Measurements from ENCODE around the gene WAPL. TPM values are rescaled to one million over a fixed set of nuclear protein-coding genes. Genes with fewer than 3 reads are reported as not detected.
"Not testable (repeated sequence)": the region's sequence is repeated elsewhere in the genome, so short reads cannot be mapped to it uniquely, and the experiment has no call there.

The WAPL gene
- total and polyA plus RNA-seq, 5 donors: 10.9 to 26.7 (median 22.0) TPM

GRCh38 chr10:86545101-86545500 is 23.5 kb upstream of the WAPL start:
- intact Hi-C loops (cut with DNase I): no loop called here
- Histone ChIP-seq H3K27ac (ENCODE audit: low read length) (no peak overlapping the region), H3K4me3 (ENCODE audit: low read length) (no peak overlapping the region), H3K27me3 (ENCODE audit: control insufficient read depth, insufficient read depth) (no peaks in the 10 kb centered on the region), H3K9me3 (ENCODE audit: control insufficient read depth, low read length) (no peaks in the 10 kb centered on the region), H3K4me1 (ENCODE audit: control insufficient read depth, insufficient read depth, low read length) (no peaks in the 10 kb centered on the region)
- 75% methylated on average over 4 of the region's 4 CpGs for WGBS
- ATAC-seq (no peak), DNase-seq (no peak)

DNA sequence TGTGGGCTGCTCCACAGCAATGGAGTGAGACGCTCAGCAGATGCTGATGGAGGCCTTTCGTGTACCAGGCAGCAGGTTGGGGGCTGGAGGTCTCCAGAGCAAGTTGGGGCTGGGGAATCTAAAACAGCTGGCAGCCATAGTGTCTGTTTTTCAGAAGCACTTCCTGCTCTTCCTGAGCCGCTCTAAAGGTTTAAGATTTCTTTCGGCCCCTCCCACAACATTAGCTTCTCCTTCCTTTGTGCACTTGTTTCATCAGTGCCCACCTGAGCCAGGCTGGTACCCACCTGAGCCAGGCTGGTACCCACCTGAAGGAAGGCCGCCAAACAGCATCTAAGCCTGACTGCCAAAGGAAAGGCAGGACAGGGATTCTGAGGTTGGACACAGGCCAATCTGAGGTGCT is 18.4 kb upstream of the WAPL start:
- Histone ChIP-seq H3K9me3 (ENCODE audit: control insufficient read depth, low read length) (no peaks in the 10 kb centered on the region), H3K27me3 (ENCODE audit: control insufficient read depth, insufficient read depth) (no peaks in the 10 kb centered on the region), H3K4me1 (ENCODE audit: control insufficient read depth, insufficient read depth, low read length) (peaks cover 2% of the 10 kb centered on the region), H3K27ac (ENCODE audit: low read length) (no peak overlapping the region), H3K4me3 (ENCODE audit: low read length) (no peak overlapping the region)
- DNase-seq (no peak), ATAC-seq (no peak)
- WGBS: 68% methylated on average over 5 of the region's 5 CpGs
- intact Hi-C loops (cut with DNase I): no loop called here

DNA sequence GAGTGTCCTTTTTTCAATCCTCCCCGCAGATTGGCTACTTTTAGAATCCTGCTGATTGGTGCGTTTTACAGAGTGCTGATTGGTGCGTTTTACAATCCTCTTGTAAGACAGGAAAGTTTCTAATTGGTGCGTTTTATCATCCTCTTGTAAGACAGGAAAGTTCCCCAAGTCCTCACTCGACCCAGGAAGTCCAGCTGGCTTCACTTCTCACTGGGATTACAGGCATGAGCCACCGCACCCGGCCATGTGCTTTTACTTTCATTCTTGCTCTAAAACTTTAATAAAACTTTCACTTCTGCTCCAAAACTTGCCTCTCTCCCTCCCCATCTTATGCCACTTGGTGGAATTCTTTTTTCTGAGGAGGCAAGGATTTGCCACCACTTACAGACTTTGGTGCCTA is 17.0 kb upstream of the WAPL start:
- WGBS: 75% methylated on average over 7 of the region's 7 CpGs
- Histone ChIP-seq H3K4me1 (ENCODE audit: control insufficient read depth, insufficient read depth, low read length) (peaks cover 2% of the 10 kb centered on the region), H3K27me3 (ENCODE audit: control insufficient read depth, insufficient read depth) (no peaks in the 10 kb centered on the region), H3K4me3 (ENCODE audit: low read length) (no peak overlapping the region), H3K27ac (ENCODE audit: low read length) (no peak overlapping the region), H3K9me3 (ENCODE audit: control insufficient read depth, low read length) (no peaks in the 10 kb centered on the region)
- intact Hi-C loops (cut with DNase I): no loop called here
- no peak for ATAC-seq
- DNase-seq: peak in 1 of 3 donors; percentile 57

GRCh38 chr10:86538040-86538439 is 16.4 kb upstream of the WAPL start:
- intact Hi-C loops (cut with DNase I); ATAC-seq; DNase-seq; H3K27me3 ChIP-seq (ENCODE audit: control insufficient read depth, insufficient read depth); H3K9me3 ChIP-seq (ENCODE audit: control insufficient read depth, low read length); H3K4me3 ChIP-seq (ENCODE audit: low read length); H3K4me1 ChIP-seq (ENCODE audit: control insufficient read depth, insufficient read depth, low read length); H3K27ac ChIP-seq (ENCODE audit: low read length): not testable (repeated sequence)
- 96% methylated on average over 8 of the region's 8 CpGs for WGBS

DNA sequence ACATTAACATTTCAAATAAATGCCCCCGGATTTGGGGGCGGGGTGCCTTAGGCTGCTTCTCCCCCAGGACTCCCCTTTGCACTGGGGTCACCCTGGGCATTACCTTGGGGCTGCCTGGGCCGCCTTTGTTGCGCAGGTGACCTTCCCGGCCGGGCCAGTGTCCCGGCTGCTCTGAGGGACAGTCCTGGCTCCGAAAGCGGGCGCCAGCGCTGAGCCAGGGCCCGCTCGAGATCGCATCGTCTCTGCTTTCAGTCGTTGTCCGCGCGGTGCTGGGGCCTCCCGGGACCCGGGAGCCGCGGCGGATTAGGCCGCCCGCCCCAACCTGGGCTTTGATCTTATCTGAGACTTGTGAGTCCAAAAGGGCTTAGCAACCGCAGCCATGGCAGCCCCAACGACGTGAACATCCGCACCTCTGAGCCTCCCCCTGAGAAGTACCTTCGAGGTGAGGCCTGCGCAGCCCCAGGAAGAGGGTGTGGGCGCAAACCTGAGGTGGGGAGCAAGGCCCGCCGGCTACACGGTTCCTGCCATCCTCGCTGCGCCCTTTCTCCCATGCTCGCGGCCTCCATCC is 14.8 kb upstream of the WAPL start:
- peaks cover 2% of the 10 kb centered on the region for H3K4me1 ChIP-seq (ENCODE audit: control insufficient read depth, insufficient read depth, low read length)
- no peak overlapping the region for H3K27ac ChIP-seq (ENCODE audit: low read length)
- 27% methylated on average over 40 of the region's 40 CpGs for WGBS
- H3K27me3 ChIP-seq (ENCODE audit: control insufficient read depth, insufficient read depth): no peaks in the 10 kb centered on the region
- intact Hi-C loops (cut with DNase I): no loop called here
- no peaks in the 10 kb centered on the region for H3K9me3 ChIP-seq (ENCODE audit: control insufficient read depth, low read length)
- peak; percentile 16 to 29 for ATAC-seq
- DNase-seq: peak in 2 of 3 donors; percentile 59 to 65
- H3K4me3 ChIP-seq (ENCODE audit: low read length): no peak overlapping the region

GRCh38 chr10:86535132-86535882 is 13.7 kb upstream of the WAPL start:
- 17% methylated on average over 47 of the region's 47 CpGs for WGBS
- Histone ChIP-seq H3K4me3 (ENCODE audit: low read length) (peak overlapping the region; percentile 25), H3K27me3 (ENCODE audit: control insufficient read depth, insufficient read depth) (no peaks in the 10 kb centered on the region), H3K9me3 (ENCODE audit: control insufficient read depth, low read length) (no peaks in the 10 kb centered on the region), H3K4me1 (ENCODE audit: control insufficient read depth, insufficient read depth, low read length) (peaks cover 2% of the 10 kb centered on the region), H3K27ac (ENCODE audit: low read length) (peak overlapping the region; percentile 40)
- DNase-seq (peak; percentile 84 to 94 (median 94)), ATAC-seq (peak; percentile 97 to 98)
- intact Hi-C loops (cut with DNase I): no loop called here

DNA sequence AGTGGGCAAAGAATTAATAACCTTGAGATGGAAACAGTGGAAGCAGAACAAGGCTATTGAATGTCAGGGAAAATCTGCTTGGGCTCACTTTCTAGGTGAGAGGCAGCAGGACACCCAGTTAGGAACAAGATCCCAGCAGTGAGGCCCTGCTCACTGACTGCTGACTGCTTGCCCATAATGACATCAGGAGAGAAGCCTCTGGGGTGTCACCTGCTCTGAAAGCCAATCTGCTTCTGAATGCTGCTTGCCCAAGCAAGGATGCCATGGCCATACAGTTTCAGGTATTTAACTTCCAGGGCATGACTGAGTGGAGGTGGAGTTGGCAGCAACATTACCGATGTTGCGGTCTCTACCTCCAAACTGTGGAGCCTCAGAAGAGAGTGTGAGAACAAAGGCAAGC is 11.7 kb upstream of the WAPL start:
- peaks cover 2% of the 10 kb centered on the region for H3K4me1 ChIP-seq (ENCODE audit: control insufficient read depth, insufficient read depth, low read length)
- H3K27ac ChIP-seq (ENCODE audit: low read length): no peak overlapping the region
- no peak overlapping the region for H3K4me3 ChIP-seq (ENCODE audit: low read length)
- intact Hi-C loops (cut with DNase I): no loop called here
- 95% methylated on average over 2 of the region's 2 CpGs for WGBS
- no peaks in the 10 kb centered on the region for H3K27me3 ChIP-seq (ENCODE audit: control insufficient read depth, insufficient read depth)
- ATAC-seq (no peak), DNase-seq (no peak)
- no peaks in the 10 kb centered on the region for H3K9me3 ChIP-seq (ENCODE audit: control insufficient read depth, low read length)

GRCh38 chr10:86528736-86529135 is 7.1 kb upstream of the WAPL start:
- DNase-seq; H3K4me1 ChIP-seq (ENCODE audit: control insufficient read depth, insufficient read depth, low read length); ATAC-seq; H3K27ac ChIP-seq (ENCODE audit: low read length); H3K27me3 ChIP-seq (ENCODE audit: control insufficient read depth, insufficient read depth); intact Hi-C loops (cut with DNase I); H3K4me3 ChIP-seq (ENCODE audit: low read length); H3K9me3 ChIP-seq (ENCODE audit: control insufficient read depth, low read length): not testable (repeated sequence)
- 75% methylated on average over 3 of the region's 3 CpGs for WGBS

DNA sequence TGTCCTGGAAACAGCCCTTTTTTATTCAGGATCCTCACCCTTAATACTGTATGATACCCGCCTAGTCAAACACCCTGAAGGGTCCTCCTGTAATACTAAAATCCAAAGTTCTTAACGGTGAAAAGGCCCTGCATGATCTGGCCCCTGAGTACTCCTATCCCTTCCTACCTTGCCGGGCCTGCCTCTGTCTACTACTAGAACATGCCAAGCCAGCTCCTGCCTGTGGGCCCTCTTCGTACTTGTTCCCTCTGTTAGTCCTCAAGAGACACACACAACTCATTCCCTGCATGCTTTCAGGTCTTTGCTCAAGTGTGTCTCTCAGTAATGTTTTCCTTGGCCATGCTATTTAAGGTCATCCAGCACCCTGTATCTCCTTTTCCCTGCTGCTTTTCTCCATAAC is 5.0 kb upstream of the WAPL start:
- H3K9me3 ChIP-seq (ENCODE audit: control insufficient read depth, low read length): no peaks in the 10 kb centered on the region
- H3K4me1 ChIP-seq (ENCODE audit: control insufficient read depth, insufficient read depth, low read length): peaks cover 2% of the 10 kb centered on the region
- DNase-seq (no peak), ATAC-seq (no peak)
- H3K27me3 ChIP-seq (ENCODE audit: control insufficient read depth, insufficient read depth): no peaks in the 10 kb centered on the region
- H3K27ac ChIP-seq (ENCODE audit: low read length): no peak overlapping the region
- 87% methylated on average over 4 of the region's 4 CpGs for WGBS
- no peak overlapping the region for H3K4me3 ChIP-seq (ENCODE audit: low read length)
- intact Hi-C loops (cut with DNase I): no loop called here

DNA sequence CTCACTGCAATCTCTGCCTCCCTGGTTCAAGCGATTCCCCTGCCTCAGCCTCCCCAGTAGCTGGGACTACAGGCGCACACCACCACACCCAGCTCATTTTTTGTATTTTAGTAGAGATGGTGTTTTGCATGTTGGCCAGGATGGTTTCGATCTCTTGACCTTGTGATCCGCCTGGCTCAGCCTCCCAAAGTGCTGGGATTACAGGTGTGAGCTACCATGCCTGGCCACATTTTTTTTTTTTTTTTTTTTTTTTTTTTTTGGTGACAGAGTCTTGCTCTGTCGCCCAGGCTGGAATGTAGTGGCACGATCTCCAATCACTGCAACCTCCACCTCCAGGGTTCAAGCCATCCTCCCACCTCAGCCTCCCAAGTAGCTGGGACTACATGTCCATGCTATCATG is 4.1 kb upstream of the WAPL start:
- DNase-seq; H3K27ac ChIP-seq (ENCODE audit: low read length); H3K4me3 ChIP-seq (ENCODE audit: low read length); H3K4me1 ChIP-seq (ENCODE audit: control insufficient read depth, insufficient read depth, low read length); H3K9me3 ChIP-seq (ENCODE audit: control insufficient read depth, low read length); H3K27me3 ChIP-seq (ENCODE audit: control insufficient read depth, insufficient read depth); intact Hi-C loops (cut with DNase I); ATAC-seq: not testable (repeated sequence)
- WGBS: 98% methylated on average over 6 of the region's 6 CpGs

- intact Hi-C loops (cut with DNase I): no loop called here
- DNase-seq (no peak), ATAC-seq (no peak)
- peaks cover 2% of the 10 kb centered on the region for H3K4me1 ChIP-seq (ENCODE audit: control insufficient read depth, insufficient read depth, low read length)
- WGBS: 41% methylated on average over 1 of the region's 1 CpG
- H3K27me3 ChIP-seq (ENCODE audit: control insufficient read depth, insufficient read depth): no peaks in the 10 kb centered on the region
- no peak overlapping the region for H3K4me3 ChIP-seq (ENCODE audit: low read length)
- H3K9me3 ChIP-seq (ENCODE audit: control insufficient read depth, low read length): no peaks in the 10 kb centered on the region
- H3K27ac ChIP-seq (ENCODE audit: low read length): no peak overlapping the region
These were observed 2.8 kb upstream of the WAPL start for GRCh38 chr10:86524225-86524962.
